Skin of body (tissue), 2 donors: ENCODE results near the gene USP5. TPM values are rescaled to one million over a fixed set of nuclear protein-coding genes. Genes with fewer than 3 reads are reported as not detected.
A peak's percentile ranks its signal among the peaks of the same experiment; 100 is the strongest.

Source experiments
- DNase-seq: peaks from one replicate; lab custom pipeline; 2025; lab: John Stamatoyannopoulos, UW
- total RNA-seq: library from RNA; depleted of rRNA; stranded (reverse); fragments of >200 nt; gene quantifications from one replicate; pipeline ENCODE4 v1.2.3, GENCODE V29; 2014

The USP5 gene
- total RNA-seq, 1 donor from 2014 or later, result 35.7 TPM

DNA sequence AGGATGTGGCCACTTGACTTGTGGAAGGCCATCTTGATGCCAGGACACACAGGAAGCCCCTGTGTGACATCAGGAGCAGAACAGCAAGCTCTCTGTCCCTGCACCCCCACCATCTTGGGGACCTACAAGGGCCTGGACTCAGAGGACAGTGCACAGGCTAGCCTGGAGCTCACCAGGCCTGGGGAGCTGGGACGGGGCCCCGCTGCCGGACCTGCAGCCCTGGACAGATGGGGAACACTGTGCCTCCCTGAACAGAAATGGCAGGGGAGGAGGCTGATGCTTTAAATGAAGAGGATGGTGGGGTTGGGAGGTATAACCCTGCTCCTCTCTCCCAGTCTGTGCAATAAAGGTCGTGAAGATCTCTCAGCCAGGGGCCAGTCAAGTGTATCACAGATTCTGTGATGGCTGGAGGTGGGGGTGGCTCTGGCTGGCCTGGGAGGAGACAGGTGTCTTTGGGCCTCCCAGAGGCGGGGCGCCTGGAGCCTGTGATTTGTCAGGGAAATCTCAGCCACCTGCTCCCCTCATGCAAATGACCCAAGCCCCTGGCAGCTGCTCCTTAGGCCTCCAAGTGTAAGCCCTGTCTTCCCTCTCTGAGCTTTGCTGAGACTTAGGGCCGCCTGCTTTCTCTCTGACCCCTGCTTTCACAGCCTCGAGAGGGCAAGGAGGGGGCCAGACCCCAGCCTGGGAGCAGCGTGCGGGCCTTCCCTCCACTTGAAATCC lies 12.3 kb upstream of the USP5 start:
- DNase-seq, result no peak

DNA sequence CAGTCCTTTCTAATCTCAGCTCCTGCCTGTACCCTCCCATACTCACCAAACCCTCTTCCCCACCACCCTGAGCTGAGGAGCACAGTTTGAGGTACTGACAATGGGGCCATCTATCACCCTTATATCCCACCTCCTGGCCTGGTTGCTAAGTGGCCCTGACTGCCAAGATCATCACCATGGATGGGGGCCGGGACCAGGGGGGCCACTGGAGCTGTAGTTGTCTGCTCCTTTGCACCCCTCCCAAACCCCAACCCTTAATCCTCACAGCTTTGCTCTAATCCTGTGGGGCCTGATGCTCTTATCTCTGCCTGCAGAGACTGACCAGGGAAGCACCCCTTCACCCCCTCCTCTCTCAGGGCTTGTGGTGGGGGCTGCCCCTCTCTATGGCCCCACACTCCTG lies 11.6 kb upstream of the USP5 start:
- no peak for DNase-seq

DNA sequence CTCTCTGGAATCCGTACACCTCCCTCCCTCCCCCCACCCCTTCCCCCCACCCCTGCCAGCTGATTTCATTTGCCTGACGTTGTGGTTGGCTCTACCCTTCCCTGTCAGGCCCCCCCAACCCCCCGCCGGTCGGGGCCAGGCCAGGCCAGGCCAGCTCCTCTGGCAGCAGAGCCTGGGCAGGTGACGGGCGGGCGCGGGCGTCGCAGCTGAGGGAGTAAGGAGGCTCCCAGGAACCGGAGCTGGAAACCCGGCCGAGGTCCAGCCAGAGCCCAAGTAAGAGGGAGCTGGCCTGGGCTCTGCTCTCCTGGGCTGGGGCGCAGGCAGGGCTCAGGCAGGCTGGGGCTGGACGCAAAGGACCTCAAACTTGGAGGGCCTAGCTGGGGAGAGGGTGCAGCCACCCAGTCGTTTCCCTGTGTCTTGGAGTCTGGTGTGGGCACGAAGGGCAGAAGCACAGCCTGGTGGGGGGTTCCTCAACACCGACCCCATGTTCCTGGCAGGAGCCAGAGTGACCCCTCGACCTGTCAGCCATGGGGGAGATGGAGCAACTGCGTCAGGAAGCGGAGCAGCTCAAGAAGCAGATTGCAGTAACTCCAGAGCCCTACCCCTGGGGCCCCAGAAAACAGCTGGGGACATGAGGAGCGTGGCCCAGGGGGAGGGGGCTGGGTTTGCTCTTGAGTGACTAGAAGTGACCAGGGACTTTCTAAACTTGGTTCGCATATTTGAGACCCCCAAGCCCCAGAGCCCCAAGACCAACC lies 11.0 kb upstream of the USP5 start, which contains the start of gene GNB3:
Gene GNB3 (plus strand): TSS at position 165 of the 755 bp plus-strand sequence. CDS start 363 bp downstream, at position 528.
- no peak for DNase-seq

DNA sequence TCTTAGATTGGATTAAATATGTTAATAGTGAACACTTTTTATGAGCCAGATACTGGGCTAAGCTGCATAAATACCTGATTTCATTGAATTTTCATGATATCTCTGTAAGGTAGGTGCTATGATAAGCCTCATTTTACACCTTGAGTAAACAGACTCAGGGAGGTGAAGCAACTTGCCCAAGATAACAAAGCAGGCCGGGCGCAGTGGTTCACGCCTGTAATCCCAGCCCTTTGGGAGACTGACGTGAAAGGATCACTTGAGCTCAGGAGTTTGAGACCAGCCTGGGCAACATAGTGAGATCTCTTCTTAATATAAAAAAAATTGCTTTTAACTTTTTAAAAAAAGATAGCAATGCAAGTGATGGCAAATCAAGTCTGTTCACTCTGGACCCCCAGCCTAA lies 9.9 kb upstream of the USP5 start:
- no peak for DNase-seq

DNA sequence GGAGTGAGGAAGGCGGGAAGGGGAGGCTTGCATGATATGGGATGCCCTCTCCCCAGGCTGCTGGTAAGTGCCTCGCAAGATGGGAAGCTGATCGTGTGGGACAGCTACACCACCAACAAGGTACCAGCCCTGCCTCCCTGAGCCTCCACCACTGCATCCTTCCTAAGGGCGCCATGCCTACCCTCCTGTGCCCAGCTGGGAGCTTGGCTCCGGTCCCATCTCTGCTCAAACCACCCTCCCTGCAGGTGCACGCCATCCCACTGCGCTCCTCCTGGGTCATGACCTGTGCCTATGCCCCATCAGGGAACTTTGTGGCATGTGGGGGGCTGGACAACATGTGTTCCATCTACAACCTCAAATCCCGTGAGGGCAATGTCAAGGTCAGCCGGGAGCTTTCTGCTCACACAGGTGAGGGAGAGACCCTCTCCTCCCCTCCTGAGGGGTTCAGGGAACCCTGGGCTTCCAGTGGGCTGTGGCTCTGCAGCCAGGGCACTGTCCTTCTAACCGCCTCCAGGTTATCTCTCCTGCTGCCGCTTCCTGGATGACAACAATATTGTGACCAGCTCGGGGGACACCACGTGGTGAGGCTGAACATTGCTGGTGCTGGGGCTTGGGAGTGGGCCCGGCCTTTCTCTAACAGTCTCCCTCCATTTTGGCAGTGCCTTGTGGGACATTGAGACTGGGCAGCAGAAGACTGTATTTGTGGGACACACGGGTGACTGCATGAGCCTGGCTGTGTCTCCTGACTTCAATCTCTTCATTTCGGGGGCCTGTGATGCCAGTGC lies 8.6 kb upstream of the USP5 start:
- no peak for DNase-seq

DNA sequence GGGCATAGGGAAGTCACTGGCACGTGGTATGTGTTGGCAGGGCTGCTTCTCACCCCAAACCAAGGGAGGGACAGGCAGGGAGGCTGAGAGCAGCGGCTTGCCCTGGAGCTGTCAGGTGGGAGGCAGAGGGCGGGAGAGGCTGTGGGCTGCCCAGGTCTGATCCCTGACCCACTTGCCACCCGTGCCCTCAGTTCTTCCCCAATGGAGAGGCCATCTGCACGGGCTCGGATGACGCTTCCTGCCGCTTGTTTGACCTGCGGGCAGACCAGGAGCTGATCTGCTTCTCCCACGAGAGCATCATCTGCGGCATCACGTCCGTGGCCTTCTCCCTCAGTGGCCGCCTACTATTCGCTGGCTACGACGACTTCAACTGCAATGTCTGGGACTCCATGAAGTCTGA lies 6.6 kb upstream of the USP5 start:
- no peak for DNase-seq

DNA sequence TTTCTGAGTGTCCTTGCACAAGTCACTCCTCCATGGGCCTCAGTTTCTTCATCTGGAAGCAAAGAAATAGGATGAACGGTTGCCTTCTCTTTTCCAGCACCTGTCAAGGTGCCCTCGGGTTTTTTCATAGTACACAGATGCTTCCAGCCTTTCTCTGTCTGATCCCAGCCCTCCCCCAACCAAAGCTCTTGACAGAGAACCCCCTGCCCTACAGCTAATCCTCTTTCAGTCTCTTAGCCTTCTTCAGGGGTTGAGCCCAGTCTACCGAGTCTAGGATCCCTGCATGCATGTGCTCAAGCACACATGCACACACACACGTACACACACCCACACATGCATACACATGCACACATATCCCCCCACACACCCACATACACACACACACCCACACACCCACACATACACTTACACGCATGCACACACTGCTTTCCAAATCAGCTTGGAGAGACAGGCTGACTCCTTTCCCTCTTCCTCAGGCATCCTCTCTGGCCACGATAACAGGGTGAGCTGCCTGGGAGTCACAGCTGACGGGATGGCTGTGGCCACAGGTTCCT lies 5.6 kb upstream of the USP5 start:
- DNase-seq, result no peak

DNA sequence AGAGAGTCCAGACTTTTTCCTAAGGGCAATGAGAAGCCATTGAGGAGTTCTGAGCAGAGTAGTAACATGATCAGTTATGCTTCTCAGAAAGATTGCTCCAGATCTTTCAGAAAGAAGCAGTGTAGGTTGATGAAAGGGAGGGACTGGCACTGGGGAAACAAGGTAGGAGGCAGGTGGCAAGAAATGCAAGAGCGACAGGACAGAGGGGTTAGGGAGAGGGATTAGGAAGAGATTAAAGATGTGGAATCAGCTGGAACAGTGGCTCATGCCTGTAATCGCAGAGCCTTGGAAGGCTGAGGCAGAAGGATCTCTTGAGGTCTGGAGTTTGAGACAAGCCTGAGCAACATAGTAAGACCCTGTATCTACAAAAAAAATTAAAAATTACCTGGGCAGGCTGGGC lies 4.3 kb upstream of the USP5 start:
- DNase-seq, result no peak

DNA sequence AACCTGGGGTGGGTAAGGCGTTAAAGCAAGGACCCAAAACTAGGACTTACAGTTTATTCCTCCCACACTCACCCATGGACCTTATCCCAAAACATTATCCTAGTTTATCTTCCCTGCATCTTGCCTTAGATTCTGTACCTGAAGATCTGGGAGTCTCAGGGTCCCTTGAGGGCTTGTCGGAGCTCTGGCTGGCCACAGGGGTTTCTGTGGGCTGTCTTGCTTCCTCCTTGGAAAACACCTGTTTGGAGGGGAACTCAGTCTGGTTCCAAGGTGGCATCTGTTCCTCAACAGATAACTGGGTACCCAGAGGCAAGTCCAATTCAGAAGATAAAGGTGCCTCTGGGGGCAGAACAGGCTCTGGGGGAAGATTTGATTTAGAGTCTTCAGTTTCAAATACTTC lies 2.5 kb upstream of the USP5 start:
- no peak for DNase-seq

DNA sequence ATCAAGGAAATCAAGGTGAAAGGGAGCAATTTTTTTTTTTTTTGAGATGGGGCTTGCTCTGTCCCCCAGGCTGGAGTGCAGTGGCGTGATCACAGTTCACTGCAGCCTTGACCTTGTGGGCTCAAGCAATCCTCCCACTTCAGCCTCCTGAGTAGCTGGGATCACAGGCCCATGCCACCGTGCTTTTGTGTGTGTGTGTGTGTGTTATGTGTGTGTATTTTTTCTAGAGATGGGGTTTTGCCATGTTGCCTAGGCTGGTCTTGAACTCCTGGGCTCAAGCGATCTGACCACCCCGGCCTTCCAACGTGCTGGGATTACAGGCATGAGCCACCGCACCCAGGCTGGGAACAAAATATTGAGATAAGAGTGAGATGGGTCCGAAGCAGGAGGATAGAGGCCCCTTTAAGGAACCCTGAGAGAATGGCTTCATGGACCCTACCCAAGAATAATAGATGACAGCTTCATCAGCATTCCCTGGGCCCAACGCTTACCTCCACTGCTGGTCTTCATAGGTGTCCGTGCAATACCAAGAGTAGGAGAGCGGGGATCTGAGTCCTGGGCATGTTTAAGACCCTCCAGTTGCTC lies 1.9 kb upstream of the USP5 start:
- no peak for DNase-seq

DNA sequence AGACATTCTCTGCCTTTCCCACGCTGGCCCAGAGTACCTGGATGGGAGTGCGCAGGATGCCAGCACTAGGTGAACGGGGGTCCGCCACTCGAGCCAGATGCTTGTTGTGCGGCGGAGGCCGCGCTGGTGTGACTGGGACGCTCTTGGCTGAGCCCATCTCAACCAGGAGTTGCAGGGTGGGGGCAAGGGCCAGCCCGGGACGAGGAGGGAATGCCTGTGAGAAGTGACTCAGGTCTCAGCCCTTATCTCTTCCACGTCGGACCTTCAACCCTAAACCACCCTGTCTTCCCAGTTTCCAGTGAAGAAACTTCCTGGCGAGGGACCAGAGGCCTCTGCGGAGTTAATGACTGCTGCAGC lies 1.2 kb upstream of the USP5 start:
- DNase-seq, result no peak

DNA sequence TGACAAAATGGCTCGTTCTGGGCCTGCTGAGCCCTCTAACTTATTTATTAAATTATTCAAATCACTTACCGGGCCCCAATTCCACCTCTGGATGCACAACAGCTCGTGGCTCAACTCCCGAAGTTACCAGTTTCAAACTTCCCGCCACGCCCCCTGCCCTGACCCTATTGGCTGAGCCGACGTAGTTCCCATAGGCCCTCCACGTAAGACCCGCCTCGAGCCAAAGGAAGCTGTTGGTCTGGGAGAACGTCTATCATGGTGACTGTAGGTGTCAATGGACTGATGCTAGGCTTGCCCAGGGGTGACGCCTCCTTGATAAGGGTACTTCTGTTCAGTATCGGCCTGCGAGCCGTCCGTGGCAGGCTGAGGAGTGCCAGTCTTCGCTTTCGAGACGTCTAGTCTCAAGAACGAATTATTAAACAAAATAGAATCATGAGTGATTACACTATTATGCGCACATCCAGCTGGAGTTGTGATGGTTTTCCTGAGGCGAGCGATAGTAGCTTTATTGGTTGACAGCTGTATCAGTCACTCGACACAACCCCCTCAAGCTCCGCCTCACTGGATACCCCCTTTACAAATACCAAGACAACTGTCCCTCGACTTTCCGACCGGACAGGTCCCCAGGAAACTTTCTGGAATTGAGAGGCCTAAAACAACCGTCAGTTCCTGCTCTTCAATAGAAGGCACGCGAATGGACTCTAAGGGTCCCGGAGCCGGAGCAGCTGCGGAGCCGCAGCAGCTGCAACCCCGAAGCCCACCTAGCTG lies 613 bp upstream of the USP5 start, which contains the start of gene CDCA3:
Gene CDCA3 (minus strand): TSS at position 134 of the 768 bp plus-strand sequence. CDS start 334 bp downstream, outside the sequence.
- peak; percentile 98 for DNase-seq

DNA sequence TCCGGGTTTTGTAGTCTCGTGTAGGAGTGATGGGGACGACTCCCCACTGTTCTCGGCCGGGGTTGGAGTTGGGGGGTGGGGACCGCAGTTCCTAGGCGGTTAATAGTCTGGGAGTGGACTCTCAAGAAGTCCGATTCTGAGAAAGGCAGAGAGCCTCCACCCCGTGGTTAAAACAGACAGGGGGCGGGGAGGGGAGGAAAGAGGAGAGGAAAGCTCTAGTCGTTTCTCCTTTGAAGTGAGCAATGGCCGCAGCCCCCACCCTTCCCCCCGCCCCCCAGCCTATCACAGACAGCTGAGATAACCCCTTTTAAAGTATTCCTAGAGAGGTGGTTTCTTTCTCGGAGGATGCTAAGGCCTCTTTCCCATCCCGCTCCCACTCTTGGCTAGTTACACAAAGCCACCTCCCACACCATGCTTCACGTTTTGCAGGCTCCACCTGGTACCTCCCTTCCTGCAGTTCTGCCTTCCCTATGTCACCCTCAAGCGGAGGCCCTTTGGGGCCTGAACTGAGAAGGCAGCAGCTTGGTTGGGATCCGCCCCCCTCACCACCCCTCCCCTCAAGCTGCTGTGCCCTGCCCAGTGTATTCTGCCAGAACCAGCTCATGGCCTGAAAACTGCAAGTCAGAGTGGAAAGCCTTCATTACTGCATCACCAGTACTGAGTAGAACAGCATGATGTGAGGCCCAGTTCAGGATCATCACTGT lies 853 bp downstream of the USP5 start:
- DNase-seq, result peak; percentile 34

DNA sequence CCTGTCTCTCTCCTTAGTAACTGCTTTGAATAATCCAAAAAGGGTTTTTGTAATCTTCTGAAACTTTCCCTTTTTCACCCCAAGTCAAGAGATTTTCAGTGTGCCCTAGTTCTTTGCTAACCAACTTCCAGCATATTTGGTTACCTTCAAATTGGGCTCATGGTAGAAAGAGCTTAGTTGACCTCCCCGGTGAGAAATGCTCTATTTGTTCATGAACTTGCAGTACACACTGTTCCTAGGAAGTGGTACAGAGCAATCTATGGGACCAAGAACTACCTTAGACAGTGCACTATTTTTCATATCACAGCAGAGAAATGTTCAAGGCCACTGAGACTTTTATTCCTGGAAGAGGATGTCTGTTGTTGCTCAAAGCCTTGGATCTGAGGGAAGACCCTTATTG lies 1.7 kb downstream of the USP5 start:
- no peak for DNase-seq

DNA sequence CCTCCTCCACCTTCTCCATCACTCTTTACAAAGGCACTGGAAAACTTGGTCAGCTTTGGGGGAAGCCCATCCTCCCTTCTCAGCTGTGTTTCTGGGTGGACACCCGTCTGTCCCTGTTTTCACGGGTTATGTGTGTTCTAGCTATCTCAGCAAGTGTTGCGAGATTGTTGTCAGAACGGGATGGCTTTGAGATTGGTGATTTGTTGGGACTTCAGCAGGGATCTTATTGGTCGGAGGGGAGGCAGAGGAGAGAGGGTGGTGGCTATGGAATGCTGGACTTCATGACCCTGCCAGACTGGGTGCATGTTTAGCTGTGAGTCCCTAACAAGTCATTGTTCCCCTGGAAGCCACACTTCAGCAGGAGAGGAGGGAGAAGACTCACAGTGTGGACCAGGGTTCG lies 2.1 kb downstream of the USP5 start:
- DNase-seq, result no peak

DNA sequence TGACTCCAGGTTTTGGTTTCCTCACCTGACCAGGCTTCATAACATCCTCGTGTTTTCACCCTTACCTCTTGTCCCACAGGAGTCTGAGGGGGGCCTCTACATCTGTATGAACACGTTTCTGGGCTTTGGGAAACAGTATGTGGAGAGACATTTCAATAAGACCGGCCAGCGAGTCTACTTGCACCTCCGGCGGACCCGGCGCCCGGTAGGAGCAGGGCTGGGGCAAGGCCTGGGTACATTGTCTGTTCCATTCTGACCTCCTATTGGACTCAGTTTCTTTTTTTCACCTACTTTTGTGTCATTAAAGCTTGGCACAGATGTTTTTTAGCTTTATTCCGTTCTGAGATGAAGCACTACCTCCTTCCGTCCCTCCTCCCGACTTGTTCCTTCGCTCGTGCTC lies 3.4 kb downstream of the USP5 start:
- DNase-seq, result no peak

DNA sequence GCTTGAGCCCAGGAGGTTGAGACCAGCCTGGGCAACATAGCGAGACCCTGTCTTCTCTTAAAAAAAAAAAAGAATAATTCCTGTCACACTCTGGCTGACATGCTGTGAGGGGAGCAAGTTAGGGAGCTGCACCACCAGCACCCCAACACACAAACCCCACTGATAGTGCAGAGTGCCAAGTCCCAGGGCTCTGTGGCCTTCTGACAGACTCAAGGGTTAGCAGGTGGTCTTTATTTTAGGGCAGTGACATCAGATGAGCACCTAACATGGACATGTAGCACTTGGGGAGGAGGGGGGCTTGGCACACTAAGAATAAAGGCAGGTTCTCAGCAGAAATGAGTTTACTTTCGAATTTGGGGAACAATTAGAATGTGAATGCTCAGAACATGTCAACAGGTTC lies 6.8 kb downstream of the USP5 start:
- no peak for DNase-seq

DNA sequence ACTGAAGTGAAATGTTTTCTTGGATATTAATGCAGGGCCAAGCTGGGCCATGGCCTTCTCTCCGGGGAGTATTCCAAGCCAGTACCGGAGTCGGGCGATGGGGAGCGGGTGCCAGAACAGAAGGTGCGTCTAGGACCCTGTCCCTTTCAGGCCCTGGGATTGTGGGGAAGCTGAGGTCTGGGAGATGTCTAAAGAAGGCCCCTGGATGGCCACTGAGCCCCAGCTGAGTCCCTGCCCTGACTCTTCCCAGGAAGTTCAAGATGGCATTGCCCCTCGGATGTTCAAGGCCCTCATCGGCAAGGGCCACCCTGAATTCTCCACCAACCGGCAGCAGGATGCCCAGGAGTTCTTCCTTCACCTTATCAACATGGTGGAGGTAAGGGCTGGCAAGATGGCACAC lies 8.2 kb downstream of the USP5 start:
- DNase-seq, result no peak

DNA sequence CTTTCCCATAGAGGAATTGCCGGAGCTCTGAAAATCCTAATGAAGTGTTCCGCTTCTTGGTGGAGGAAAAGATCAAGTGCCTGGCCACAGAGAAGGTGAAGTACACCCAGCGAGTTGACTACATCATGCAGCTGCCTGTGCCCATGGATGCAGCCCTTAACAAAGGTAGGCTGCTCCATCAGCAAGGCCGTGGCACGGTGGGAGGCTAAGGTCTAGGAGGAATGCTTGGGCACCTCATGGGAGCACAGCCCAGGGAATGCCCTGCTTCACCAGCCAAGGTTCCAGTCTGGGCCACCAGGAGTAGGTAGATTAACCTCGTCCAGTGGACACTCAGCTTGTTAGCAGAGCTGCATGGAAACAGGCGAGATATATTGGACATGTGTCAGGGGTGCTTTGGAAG lies 9.0 kb downstream of the USP5 start:
- no peak for DNase-seq

DNA sequence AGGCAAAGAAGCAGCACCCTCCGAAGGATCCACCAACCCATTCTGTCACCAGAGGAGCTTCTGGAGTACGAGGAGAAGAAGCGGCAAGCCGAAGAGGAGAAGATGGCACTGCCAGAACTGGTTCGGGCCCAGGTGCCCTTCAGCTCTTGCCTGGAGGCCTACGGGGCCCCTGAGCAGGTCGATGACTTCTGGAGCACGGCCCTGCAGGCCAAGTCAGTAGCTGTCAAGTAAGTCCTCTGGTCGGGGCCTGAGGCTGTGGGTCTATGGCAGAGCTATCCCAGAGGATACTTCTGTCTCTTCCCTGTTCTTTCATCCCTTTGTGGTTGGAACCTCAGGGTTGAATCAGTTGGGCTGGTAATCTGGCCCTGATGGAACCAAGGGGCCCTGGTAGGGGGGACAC lies 9.4 kb downstream of the USP5 start:
- no peak for DNase-seq
